HEK293 (cell line): ENCODE measurements around the gene KRTAP6-2.

Source experiments
- CTCF ChIA-PET: fragments of 350-600 bp; formaldehyde crosslinking; extraction: SDS; loops from one replicate; lab custom pipeline; 2021; ENCODE audit warnings: antibody characterized with exemption; lab: Yijun Ruan, JAX
- POLR2A ChIA-PET: fragments of 300-600 bp; formaldehyde crosslinking; extraction: SDS; loops from one replicate; lab custom pipeline; 2020; ENCODE audit warnings: antibody characterized with exemption, inconsistent platforms; lab: Yijun Ruan, JAX
- H3K27ac ChIP-seq: fragments of 200-500 bp; sonication (Bioruptor generic); 2 replicates; pipeline ENCODE4 v1.5.1; 2014; ENCODE audit warnings: low read depth, low read length, control low read depth, inconsistent platforms; ENCODE audit errors: extremely low read depth
- H3K36me3 ChIP-seq, 2 experiments: fragments of 200-500 bp in 1 of 2; sonication (Bioruptor generic) in 1 of 2; 1 replicate in 1 of 2; 2 replicates in 1 of 2; pipeline ENCODE4 v1.5.1; 2014 to 2017; ENCODE audit warnings: inconsistent platforms in 2 of 2, low read length in 2 of 2; ENCODE audit not compliant: control insufficient read depth in 2 of 2, insufficient read depth in 1 of 2
- H3K4me1 ChIP-seq: fragments of 200-500 bp; sonication (Bioruptor generic); 2 replicates; pipeline ENCODE4 v1.5.1; 2014; ENCODE audit warnings: mild to moderate bottlenecking, low read length, inconsistent platforms; ENCODE audit not compliant: control insufficient read depth, insufficient read depth
- H3K4me3 ChIP-seq: 2 replicates; pipeline ENCODE4 v1.5.1; 2011; ENCODE audit warnings: low read depth, mild to moderate bottlenecking, control low read depth, low read length, moderate library complexity
- H3K9me3 ChIP-seq: fragments of 200-500 bp; sonication (Bioruptor generic); 2 replicates; pipeline ENCODE4 v1.5.1; 2014; ENCODE audit warnings: low read depth, low read length, inconsistent platforms; ENCODE audit not compliant: control insufficient read depth, insufficient read depth
- AEBP2 ChIP-seq: fragments of 450-650 bp; formaldehyde crosslinking; IDR thresholded peaks from 2 replicates; pipeline ENCODE4 v1.5.1; 2016; ENCODE audit warnings: missing biosample characterization, missing genetic modification characterization, borderline replicate concordance
- EGR2 ChIP-seq: fragments of 450-650 bp; formaldehyde crosslinking; IDR thresholded peaks from 2 replicates; pipeline ENCODE4 v1.5.1; 2016; ENCODE audit warnings: low read depth, missing biosample characterization, missing genetic modification characterization
- GFI1B ChIP-seq: fragments of 450-650 bp; formaldehyde crosslinking; IDR thresholded peaks from 2 replicates; pipeline ENCODE4 v1.5.1; 2016; ENCODE audit warnings: missing biosample characterization, missing genetic modification characterization
- GLI4 ChIP-seq: fragments of 450-650 bp; formaldehyde crosslinking; IDR thresholded peaks from 2 replicates; pipeline ENCODE4 v1.5.1; 2016; ENCODE audit warnings: missing biosample characterization, missing genetic modification characterization
- HIC1 ChIP-seq: fragments of 450-650 bp; formaldehyde crosslinking; IDR thresholded peaks from 2 replicates; pipeline ENCODE4 v1.5.1; 2016; ENCODE audit warnings: missing biosample characterization, missing genetic modification characterization
- MYNN ChIP-seq: fragments of 450-650 bp; formaldehyde crosslinking; IDR thresholded peaks from 2 replicates; pipeline ENCODE4 v1.5.1; 2016; ENCODE audit warnings: missing biosample characterization, missing genetic modification characterization, borderline replicate concordance
- REST ChIP-seq: fragments of 450-650 bp; formaldehyde crosslinking; IDR thresholded peaks from 2 replicates; pipeline ENCODE4 v1.5.1; 2016; ENCODE audit warnings: missing biosample characterization, missing genetic modification characterization
- SETDB1 ChIP-seq: IDR thresholded peaks from one replicate; pipeline ENCODE4 v1.6.1; 2017; ENCODE audit warnings: mild to moderate bottlenecking, low read length, moderate library complexity, mixed read lengths; ENCODE audit not compliant: insufficient read length
- ZNF155 ChIP-seq: fragments of 450-650 bp; formaldehyde crosslinking; IDR thresholded peaks from 2 replicates; pipeline ENCODE4 v1.5.1; 2016; ENCODE audit warnings: missing biosample characterization, missing genetic modification characterization
- ZNF223 ChIP-seq: fragments of 450-650 bp; formaldehyde crosslinking; IDR thresholded peaks from 2 replicates; pipeline ENCODE4 v1.5.1; 2016; ENCODE audit warnings: missing biosample characterization, missing genetic modification characterization
- ZNF426 ChIP-seq: fragments of 450-650 bp; formaldehyde crosslinking; IDR thresholded peaks from 2 replicates; pipeline ENCODE4 v1.5.1; 2017; ENCODE audit warnings: missing biosample characterization, missing genetic modification characterization, mild to moderate bottlenecking, inconsistent platforms, moderate library complexity
- ZNF449 ChIP-seq: fragments of 450-650 bp; formaldehyde crosslinking; IDR thresholded peaks from 2 replicates; pipeline ENCODE4 v1.5.1; 2017; ENCODE audit warnings: missing biosample characterization, mild to moderate bottlenecking, missing genetic modification characterization, moderate library complexity
- ZNF544 ChIP-seq: fragments of 450-650 bp; formaldehyde crosslinking; IDR thresholded peaks from 2 replicates; pipeline ENCODE4 v1.5.0; 2017; ENCODE audit warnings: missing biosample characterization, missing genetic modification characterization
- ZNF596 ChIP-seq: fragments of 450-650 bp; IDR thresholded peaks from 2 replicates; pipeline ENCODE4 v1.5.0; 2018; ENCODE audit warnings: missing biosample characterization, mild to moderate bottlenecking, missing genetic modification characterization, moderate library complexity
- ZNF76 ChIP-seq: fragments of 450-650 bp; formaldehyde crosslinking; IDR thresholded peaks from 2 replicates; pipeline ENCODE4; 2016; ENCODE audit warnings: low read depth, missing biosample characterization, missing genetic modification characterization, borderline replicate concordance
- ZNF843 ChIP-seq: fragments of 450-650 bp; formaldehyde crosslinking; IDR thresholded peaks from 2 replicates; pipeline ENCODE4 v1.5.1; 2016; ENCODE audit warnings: missing biosample characterization, missing genetic modification characterization

Gene KRTAP6-2

GRCh38 chr21:30628109-30628508 is 29.4 kb upstream of the KRTAP6-2 start:
- Histone ChIP-seq H3K4me3 (no peak overlapping the region), H3K4me1 (no peaks in the 10 kb centered on the region), H3K36me3 (no peaks in the 10 kb centered on the region), H3K9me3 (no peaks in the 10 kb centered on the region), H3K27ac (no peak overlapping the region)
- TF ChIP-seq EGR2 (tag by site-specific recombination) (no peak), REST (peak; percentile 51; the same call in 1 of the 2 replicates)
- ChIA-PET POLR2A (no interaction called here), CTCF (interaction anchor here (0.6 kb wide), 2 partner anchors 34 to 263 kb away, joined by 3 read pairs; no protein-coding TSS in a partner anchor)

GRCh38 chr21:30625449-30626165 is 26.9 kb upstream of the KRTAP6-2 start:
- H3K4me1 ChIP-seq = no peaks in the 10 kb centered on the region
- no peaks in the 10 kb centered on the region for H3K36me3 ChIP-seq
- ChIA-PET POLR2A (no interaction called here), CTCF (interaction anchor here (0.6 to 0.7 kb wide), 2 partner anchors 11 to 450 kb away, joined by 3 to 4 read pairs; no protein-coding TSS in a partner anchor)
- TF ChIP-seq GFI1B (tag by site-specific recombination) (no peak), ZNF76 (tag by site-specific recombination) (no peak), ZNF155 (no peak), SETDB1 (no peak), ZNF223 (no peak), HIC1 (tag by site-specific recombination) (no peak), ZNF544 (no peak), ZNF843 (tag by site-specific recombination) (no peak), GLI4 (tag by site-specific recombination) (no peak), ZNF596 (tag by site-specific recombination) (no peak), ZNF426 (tag by site-specific recombination) (no peak), MYNN (no peak), ZNF449 (tag by site-specific recombination) (no peak), AEBP2 (tag by site-specific recombination) (no peak)
- no peak overlapping the region for H3K4me3 ChIP-seq
- H3K27ac ChIP-seq = no peak overlapping the region
- no peaks in the 10 kb centered on the region for H3K9me3 ChIP-seq
